Measurements from ENCODE around the gene BCL7B. TPM values are rescaled to one million over a fixed set of nuclear protein-coding genes. Genes with fewer than 3 reads are reported as not detected.
"Not testable (repeated sequence)": the region's sequence is repeated elsewhere in the genome, so short reads cannot be mapped to it uniquely, and the experiment has no call there.

BCL7B gene
- total RNA-seq, 1 donor from 2014 or later, result 40.4 TPM

GRCh38 chr7:73567846-73568685 is 10.6 kb upstream of the BCL7B start:
- H3K27ac Mint-ChIP-seq, result no peak overlapping the region
- no peaks in the 10 kb centered on the region for H3K27me3 Mint-ChIP-seq (ENCODE audit: low read depth)
- H3K4me3 Mint-ChIP-seq, result no peak overlapping the region
- no peak for TF ChIP-seq CTCF (IDR thresholded peaks at IDR 0.05; ENCODE audit: unreplicated experiment)
- H3K36me3 Mint-ChIP-seq, result peaks cover 19% of the 10 kb centered on the region
- no peaks in the 10 kb centered on the region for H3K4me1 Mint-ChIP-seq
- no peak for DNase-seq (ENCODE audit: low spot score in 2 of 2, unreplicated experiment in 2 of 2)
- no peaks in the 10 kb centered on the region for H3K9me3 Mint-ChIP-seq

- no peak for TF ChIP-seq CTCF (IDR thresholded peaks at IDR 0.05; ENCODE audit: unreplicated experiment)
These were observed 9.7 kb upstream of the BCL7B start for GRCh38 chr7:73567140-73567539.

GRCh38 chr7:73566431-73566830 is 8.9 kb upstream of the BCL7B start:
- H3K36me3 Mint-ChIP-seq, result peaks cover 11% of the 10 kb centered on the region
- not testable (repeated sequence) for H3K9me3 Mint-ChIP-seq; H3K27me3 Mint-ChIP-seq (ENCODE audit: low read depth); H3K27ac Mint-ChIP-seq; H3K4me1 Mint-ChIP-seq; DNase-seq (ENCODE audit: low spot score in 2 of 2, unreplicated experiment in 2 of 2); H3K4me3 Mint-ChIP-seq

More at GRCh38 chr7:73567140-73567539, 9.7 kb upstream of the BCL7B start:
- H3K36me3 Mint-ChIP-seq, result peaks cover 11% of the 10 kb centered on the region
- H3K27me3 Mint-ChIP-seq (ENCODE audit: low read depth), result no peaks in the 10 kb centered on the region
- H3K27ac Mint-ChIP-seq, result no peak overlapping the region
- no peaks in the 10 kb centered on the region for H3K9me3 Mint-ChIP-seq
- no peak for DNase-seq (ENCODE audit: low spot score in 2 of 2, unreplicated experiment in 2 of 2)
- no peaks in the 10 kb centered on the region for H3K4me1 Mint-ChIP-seq
- no peak overlapping the region for H3K4me3 Mint-ChIP-seq

- DNase-seq (ENCODE audit: low spot score in 2 of 2, unreplicated experiment in 2 of 2), result no peak
- no peaks in the 10 kb centered on the region for H3K9me3 Mint-ChIP-seq
- H3K36me3 Mint-ChIP-seq, result peaks cover 7% of the 10 kb centered on the region
- no peak for TF ChIP-seq CTCF (IDR thresholded peaks at IDR 0.05; ENCODE audit: unreplicated experiment)
- no peak overlapping the region for H3K4me3 Mint-ChIP-seq
- H3K27me3 Mint-ChIP-seq (ENCODE audit: low read depth), result no peaks in the 10 kb centered on the region
- no peak overlapping the region for H3K27ac Mint-ChIP-seq
- no peaks in the 10 kb centered on the region for H3K4me1 Mint-ChIP-seq
These were observed 8.3 kb upstream of the BCL7B start for GRCh38 chr7:73565675-73566340.

- DNase-seq (ENCODE audit: low spot score in 2 of 2, unreplicated experiment in 2 of 2), result no peak
- Mint-ChIP-seq H3K27ac (peak overlapping the region; percentile 5), H3K36me3 (no peaks in the 10 kb centered on the region), H3K4me1 (peaks cover 15% of the 10 kb centered on the region), H3K27me3 (ENCODE audit: low read depth) (no peaks in the 10 kb centered on the region), H3K9me3 (no peaks in the 10 kb centered on the region), H3K4me3 (no peak overlapping the region)
- no peak for TF ChIP-seq CTCF (IDR thresholded peaks at IDR 0.05; ENCODE audit: unreplicated experiment)
These were observed 2.8 kb upstream of the BCL7B start for GRCh38 chr7:73560109-73560835.

- peak overlapping the region; percentile 95 for H3K27ac Mint-ChIP-seq
- H3K27me3 Mint-ChIP-seq (ENCODE audit: low read depth), result no peaks in the 10 kb centered on the region
- H3K4me1 Mint-ChIP-seq, result peaks cover 17% of the 10 kb centered on the region
- H3K4me3 Mint-ChIP-seq, result peak overlapping the region; percentile 85
- no peak for TF ChIP-seq CTCF (IDR thresholded peaks at IDR 0.05; ENCODE audit: unreplicated experiment)
- peaks cover 4% of the 10 kb centered on the region for H3K36me3 Mint-ChIP-seq
- no peaks in the 10 kb centered on the region for H3K9me3 Mint-ChIP-seq
- DNase-seq (ENCODE audit: low spot score in 2 of 2, unreplicated experiment in 2 of 2), result peak; percentile 84 to 87
These were observed 438 bp downstream of the BCL7B start for GRCh38 chr7:73557108-73557396.

Data from mesothelial cell of epicardium (in vitro differentiated cells).